GM12892 (cell line): ENCODE measurements around the gene DCX.

Experiments
- DNase-seq: peaks from one replicate; pipeline ENCODE4 v3.0.0; 2011; ENCODE audit not compliant: insufficient read length
- FAIRE-seq: peaks from 2 replicates; lab custom pipeline; 2011; peaks lifted over from hg19 to GRCh38; lab: Jason Lieb, UNC
- POLR2A ChIP-seq: IDR thresholded peaks from 2 replicates; pipeline ENCODE4 v1.6.1; 2011; ENCODE audit warnings: low read depth, low read length, control low read depth
- POLR2AphosphoS5 ChIP-seq: IDR thresholded peaks from 2 replicates; pipeline ENCODE4 v1.6.1; 2011; ENCODE audit warnings: low read depth, low read length, control low read depth
- TAF1 ChIP-seq: IDR thresholded peaks from 2 replicates; pipeline ENCODE4 v1.6.1; 2011; ENCODE audit warnings: low read depth, mild to moderate bottlenecking, control low read depth, low read length, borderline replicate concordance

Gene DCX

DNA sequence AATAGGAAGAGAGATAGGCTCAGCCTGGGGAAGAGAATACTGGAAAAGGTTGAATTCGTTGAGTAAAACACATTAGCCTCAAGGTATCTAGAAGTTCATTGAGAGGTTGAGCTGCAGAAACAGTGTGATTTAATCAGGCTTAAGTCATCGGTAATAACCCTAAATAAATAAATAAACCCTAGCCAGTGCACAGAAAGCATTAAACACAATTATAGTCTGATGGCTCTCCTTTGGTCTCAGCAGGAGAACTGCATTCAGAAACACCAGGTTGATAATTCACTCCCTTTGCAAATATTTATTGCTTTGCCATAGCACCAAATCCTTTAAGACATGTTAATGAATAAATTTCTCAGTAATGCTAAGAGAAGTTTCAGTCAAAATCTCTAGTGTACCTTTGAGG lies 9.6 kb downstream of the DCX start:
- FAIRE-seq (no peak), DNase-seq (no peak)
- TF ChIP-seq POLR2A (no peak), TAF1 (no peak), POLR2AphosphoS5 (no peak)

DNA sequence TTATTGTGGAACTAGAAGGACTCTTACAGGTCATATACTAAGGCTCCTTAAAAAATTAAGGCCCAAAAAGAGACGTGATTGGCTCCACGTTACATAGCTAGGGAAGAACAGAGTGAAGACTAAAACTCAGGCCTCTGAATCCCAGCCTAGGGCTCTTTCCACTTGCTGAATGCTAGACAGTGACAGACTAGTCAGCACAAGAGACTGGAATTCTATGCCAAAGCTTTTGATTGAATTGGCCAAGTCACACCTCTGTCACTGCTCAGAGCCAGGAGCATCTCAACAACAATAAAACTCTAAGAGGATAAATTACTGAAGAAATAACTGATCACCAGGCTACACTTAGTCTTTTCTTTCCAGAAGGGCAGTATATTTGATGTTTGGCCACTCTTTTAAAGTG lies 16.8 kb downstream of the DCX start:
- no peak for FAIRE-seq
- DNase-seq, result no peak
- no peak for TF ChIP-seq TAF1
- no peak for TF ChIP-seq POLR2A
- no peak for TF ChIP-seq POLR2AphosphoS5

DNA sequence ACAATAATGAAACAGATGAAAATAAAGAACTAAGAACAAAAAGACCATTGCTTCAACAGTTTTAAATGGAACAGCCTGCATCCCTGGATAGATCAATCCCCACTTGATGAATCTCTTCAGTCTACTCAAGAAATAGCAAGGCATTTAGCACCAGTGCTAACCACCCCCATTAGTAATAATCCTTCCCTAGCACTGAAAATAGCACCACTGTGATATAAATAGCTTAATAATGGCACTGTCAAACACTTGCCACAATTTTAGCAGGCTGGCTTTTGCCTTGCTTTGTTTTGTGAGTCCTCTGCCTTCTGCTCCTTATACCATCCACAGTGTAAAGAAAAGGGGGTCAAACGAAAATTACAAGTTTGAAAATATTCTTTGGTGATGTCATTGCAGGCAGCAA lies 17.4 kb downstream of the DCX start:
- FAIRE-seq (no peak), DNase-seq (no peak)
- no peak for TF ChIP-seq POLR2A

DNA sequence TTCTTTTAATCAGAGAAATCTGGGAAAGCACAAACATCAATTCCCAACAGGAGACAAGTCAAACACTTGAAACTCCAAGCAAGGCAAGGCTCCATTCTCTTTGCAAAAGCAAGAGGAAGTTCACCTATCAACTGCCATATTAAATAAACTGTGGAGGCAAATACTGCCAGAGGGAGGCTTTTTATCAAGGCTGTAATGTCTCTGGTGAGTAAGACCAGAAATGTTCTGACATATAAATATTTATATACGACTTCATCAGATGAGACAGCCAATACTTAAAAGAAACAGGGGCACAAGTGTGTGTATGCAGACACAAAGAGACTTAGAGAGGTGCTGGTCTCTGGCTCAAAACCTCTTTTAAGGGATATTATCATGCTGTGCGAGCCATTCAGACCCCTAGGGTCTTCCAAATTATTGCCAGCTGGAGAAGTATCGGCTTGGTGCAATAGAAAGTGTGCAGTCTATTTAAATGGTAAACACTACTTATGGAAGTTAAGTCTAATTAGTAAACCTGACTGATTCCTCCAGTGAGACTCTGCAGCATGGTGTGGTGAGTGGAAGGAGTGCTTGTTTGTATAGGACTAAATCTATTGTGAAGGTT lies 24.4 kb downstream of the DCX start:
- no peak for DNase-seq
- no peak for FAIRE-seq
- TF ChIP-seq POLR2AphosphoS5 (no peak), TAF1 (no peak), POLR2A (no peak)

DNA sequence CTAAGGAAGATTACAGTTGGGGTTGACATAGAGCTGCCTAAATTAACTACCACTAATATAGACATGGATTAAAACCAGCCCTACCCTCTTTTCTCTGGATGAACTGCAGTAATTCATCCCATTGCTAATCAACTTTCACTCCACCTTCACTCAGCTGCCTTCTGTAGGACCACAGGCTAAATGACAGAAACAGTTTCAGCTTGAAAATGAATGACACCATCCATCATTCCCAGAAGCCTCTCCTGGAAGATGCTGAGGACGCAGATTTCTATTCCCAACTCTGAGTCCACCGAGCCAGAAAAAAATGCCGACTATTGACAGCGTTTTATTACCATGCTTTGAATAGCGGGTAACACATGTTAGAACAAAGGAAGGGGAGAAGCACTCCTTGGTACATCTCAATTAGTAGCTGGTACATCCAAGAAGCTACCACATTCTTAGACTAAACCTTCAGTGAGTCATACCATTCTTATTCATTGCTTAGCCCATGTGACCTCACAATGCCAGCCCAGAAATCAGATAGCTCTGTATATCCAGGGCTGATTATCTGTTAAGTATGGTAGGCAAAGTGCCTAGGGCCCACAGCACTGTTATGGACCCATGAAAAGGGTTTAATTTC lies 25.3 kb downstream of the DCX start:
- no peak for TF ChIP-seq POLR2A
- TF ChIP-seq POLR2AphosphoS5, result no peak
- no peak for TF ChIP-seq TAF1
- no peak for FAIRE-seq
- DNase-seq, result no peak

DNA sequence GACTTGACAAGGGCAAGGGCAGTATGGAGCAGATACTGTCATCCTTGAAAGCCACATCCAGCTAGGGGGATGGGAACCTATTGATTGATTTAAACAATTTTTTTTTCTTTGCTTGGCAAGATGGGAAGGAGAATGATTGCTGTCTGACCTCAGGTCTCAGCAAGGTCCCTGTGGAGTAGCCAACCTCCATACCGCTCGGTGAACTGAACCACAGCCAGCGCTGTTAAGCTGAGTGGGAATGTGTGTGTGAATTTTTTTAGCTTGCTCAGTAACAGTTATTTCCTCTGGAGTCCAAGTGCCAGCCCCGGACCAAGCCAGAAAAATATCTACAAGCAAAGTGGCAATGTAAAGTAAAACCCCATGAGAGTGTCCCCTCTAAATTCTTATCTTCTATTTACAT lies 25.9 kb downstream of the DCX start:
- DNase-seq (no peak), FAIRE-seq (no peak)
- no peak for TF ChIP-seq POLR2AphosphoS5
- no peak for TF ChIP-seq TAF1
- no peak for TF ChIP-seq POLR2A

DNA sequence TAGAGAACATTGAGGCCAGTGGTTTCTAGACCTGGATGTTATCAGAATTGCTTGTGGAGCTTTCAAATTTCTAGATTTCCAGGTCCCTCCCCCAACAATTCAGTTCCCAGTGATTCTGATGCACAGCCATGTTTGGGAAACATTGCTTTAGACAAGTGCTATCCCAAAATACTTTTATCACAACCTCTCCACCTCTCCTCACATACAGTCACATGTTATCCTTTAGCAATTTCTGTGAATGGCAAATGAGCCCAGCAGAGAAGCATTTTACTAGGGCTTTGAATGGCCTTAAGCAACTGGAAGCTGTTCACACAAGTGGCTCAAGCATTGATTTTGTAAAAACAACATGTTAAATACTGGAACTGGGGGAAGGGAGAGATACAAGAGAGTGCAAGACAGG lies 29.7 kb downstream of the DCX start:
- TF ChIP-seq POLR2A (no peak), POLR2AphosphoS5 (no peak), TAF1 (no peak)
- no peak for FAIRE-seq
- DNase-seq, result no peak

DNA sequence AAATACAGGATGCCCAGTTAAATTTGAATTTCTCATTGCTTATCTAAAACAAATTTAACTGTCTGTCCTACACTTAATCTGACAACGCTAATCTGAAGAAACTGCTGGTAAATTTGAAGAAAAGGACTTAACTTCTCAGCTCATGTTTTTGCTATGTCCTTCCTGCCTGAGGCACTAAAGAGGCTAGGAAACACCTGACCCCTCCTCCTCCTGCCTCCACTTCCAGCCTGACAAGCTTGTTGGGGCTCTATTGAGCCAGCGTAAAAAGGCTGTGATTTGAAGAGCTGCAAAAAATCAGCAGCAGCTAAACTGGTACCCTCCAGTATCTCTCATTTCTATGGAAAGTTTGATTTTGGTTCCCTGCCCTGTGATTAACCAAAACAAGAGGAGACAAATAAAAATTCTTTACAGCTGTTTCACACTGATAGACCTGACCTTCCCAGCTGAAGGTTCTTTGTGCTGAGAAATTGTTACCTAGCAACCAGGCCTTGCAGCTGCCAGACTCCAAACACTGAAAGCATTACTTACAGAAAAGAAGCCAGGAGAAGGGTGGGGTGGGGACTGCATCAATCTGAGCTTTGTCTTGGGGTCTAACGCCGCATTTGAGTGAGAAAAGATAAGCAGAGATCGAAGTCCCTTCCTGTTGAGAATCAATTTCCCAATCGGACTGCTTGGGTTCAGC lies 35.0 kb downstream of the DCX start:
- TF ChIP-seq TAF1 (no peak), POLR2A (no peak), POLR2AphosphoS5 (no peak)
- FAIRE-seq, result no peak
- no peak for DNase-seq

DNA sequence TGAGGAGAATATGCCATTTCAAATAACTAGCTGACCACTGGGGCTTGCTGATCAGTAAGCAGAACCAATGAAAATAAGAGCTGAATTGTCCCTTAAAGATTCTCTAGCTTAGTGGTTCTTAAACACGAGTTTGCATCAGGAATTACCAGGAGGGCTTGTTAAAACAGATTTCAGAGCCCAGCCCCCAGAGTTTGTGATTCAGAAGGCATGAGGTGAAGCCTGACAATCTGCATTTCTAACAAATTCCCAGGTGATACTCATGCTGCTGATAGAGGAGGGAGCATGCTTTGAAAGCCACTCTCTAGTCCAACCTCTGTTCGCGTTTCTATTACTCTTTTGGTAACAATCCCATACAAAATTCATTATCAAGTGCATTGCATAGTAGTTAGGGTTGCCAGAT lies 35.5 kb downstream of the DCX start:
- FAIRE-seq, result no peak
- no peak for DNase-seq
- TF ChIP-seq POLR2AphosphoS5 (no peak), POLR2A (no peak), TAF1 (no peak)

DNA sequence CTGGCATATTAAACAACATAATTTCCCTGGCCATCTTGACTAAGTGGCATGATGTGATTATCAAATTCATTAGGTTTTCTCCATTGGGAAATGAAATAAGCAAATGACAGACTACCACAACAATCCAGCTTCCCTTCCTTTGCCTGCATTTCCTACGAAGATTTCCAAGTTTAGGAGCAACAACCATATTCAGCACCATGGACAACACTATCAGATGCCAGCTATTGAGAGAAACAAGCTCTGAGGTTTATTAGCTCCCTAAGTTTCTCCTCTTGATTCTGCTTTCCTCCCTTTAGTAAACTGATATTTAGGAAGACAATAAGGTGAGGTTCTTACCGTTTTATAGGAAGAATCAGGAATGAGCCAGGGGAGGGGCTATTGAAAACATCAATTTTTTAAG lies 36.2 kb downstream of the DCX start:
- FAIRE-seq (no peak), DNase-seq (no peak)
- no peak for TF ChIP-seq TAF1
- TF ChIP-seq POLR2AphosphoS5, result no peak
- no peak for TF ChIP-seq POLR2A

DNA sequence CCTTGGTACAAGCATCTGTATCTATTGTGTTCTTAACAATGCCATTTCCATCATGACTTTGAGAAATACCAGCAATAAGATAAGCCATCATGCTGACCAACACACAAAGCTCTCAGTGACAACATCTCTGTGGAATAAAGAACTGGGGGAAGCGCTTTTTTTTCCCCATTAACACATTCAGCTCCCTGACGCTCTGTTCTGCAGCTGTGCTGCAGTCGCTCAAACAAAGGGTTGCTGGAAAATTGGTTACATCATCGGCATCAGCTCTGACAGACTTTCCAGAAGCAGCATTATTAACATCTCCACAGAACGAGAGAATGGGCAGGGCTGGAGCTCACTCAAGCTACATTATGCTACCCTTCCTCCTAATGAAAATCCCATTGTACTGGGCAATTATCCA lies 39.9 kb downstream of the DCX start:
- no peak for DNase-seq
- TF ChIP-seq TAF1, result no peak
- FAIRE-seq, result no peak

DNA sequence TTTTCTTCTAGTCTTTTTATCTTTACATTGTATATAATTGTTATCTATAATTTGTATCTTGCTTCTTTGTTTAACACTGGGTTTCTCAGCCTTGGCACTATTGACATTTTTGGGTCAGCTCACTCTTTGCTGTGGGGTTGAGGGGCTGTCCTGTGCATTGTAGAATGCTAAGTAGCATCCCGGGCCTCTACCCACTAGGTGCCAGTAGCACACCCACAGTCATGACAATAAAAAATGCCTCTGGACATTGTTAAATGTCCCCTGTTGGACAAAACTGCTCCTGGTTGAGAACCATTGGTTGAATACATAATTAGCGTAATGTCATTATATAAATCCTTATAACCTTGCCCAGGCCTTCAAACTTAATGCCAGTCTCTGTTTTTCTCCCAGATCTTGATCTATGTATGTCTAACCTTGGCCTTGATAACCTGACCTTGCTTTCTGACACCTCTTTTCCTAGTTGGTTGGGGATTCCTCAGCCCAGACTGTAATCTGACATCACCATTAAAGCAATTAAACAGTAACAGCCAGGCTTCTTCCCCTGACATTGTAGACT lies 46.1 kb downstream of the DCX start:
- TF ChIP-seq POLR2A (no peak), TAF1 (no peak), POLR2AphosphoS5 (no peak)
- FAIRE-seq (no peak), DNase-seq (no peak)
